K562 (cell line): ENCODE data around the gene NIPSNAP2. TPM values are rescaled to one million over a fixed set of nuclear protein-coding genes. Genes with fewer than 3 reads are reported as not detected.
A peak's percentile ranks its signal among the peaks of the same experiment; 100 is the strongest.

Experiments used
- ATAC-seq: fragments of 200-7000 bp; cut with Tn5 transposase; 3 replicates; pipeline ENCODE4 v1.9.1; 2020; ENCODE audit warnings: moderate library complexity
- BruUV-seq: library from RNA; stranded (reverse); fragments of 400-500 nt; replicated peaks from 2 replicates; lab custom pipeline; 2021; lab: Mats Ljungman, UMichigan
- CTCF ChIA-PET: fragments of 300-600 bp; formaldehyde crosslinking; extraction: SDS; loops from one replicate; lab custom pipeline; 2021; ENCODE audit warnings: low intra/inter-chr PET ratio; lab: Yijun Ruan, JAX
- POLR2A ChIA-PET: fragments of 300-600, 350-650 bp; sonication (Branson Sonifier 250); formaldehyde crosslinking; extraction: SDS; loops from one replicate; lab custom pipeline; 2021; ENCODE audit warnings: antibody characterized with exemption, inconsistent platforms; lab: Yijun Ruan, JAX
- DNase-seq, 4 experiments: peaks; one replicate each; pipeline versions ENCODE4 v3.0.0 to v3.0.0-alpha.2; 2011 to 2018; ENCODE audit warnings: low spot score in 3 of 4, mixed read lengths in 3 of 4; ENCODE audit errors: extremely low read depth in 1 of 4
- FAIRE-seq: peaks from 2 replicates; lab custom pipeline; 2011; peaks lifted over from hg19 to GRCh38; lab: Jason Lieb, UNC
- H2AFZ ChIP-seq: 2 replicates; pipeline ENCODE4 v1.6.0; 2011; ENCODE audit warnings: low read depth, low read length, control low read depth, inconsistent platforms
- H3K27ac ChIP-seq: fragments of 200-600 bp; 3 replicates; pipeline ENCODE4 v1.8.0; 2011; ENCODE audit warnings: low read depth, mild to moderate bottlenecking, control low read depth, inconsistent platforms, low read length, moderate library complexity, mixed read lengths; ENCODE audit errors: extremely low read depth
- H3K27me3 ChIP-seq, 2 experiments: fragments of 300-600 bp in 1 of 2; 2 replicates in 1 of 2; 3 replicates in 1 of 2; pipeline versions ENCODE4 v1.6.0 to v1.8.0; 2011; ENCODE audit warnings: inconsistent platforms in 2 of 2, low read length in 2 of 2, mild to moderate bottlenecking in 1 of 2, mixed read lengths in 1 of 2, moderate library complexity in 1 of 2; ENCODE audit not compliant: control insufficient read depth in 2 of 2, insufficient read depth in 2 of 2
- H3K36me3 ChIP-seq: fragments of 300-600 bp; 3 replicates; pipeline ENCODE4 v1.8.0; 2011; ENCODE audit warnings: mild to moderate bottlenecking, low read length, inconsistent platforms; ENCODE audit not compliant: control insufficient read depth, insufficient read depth
- H3K4me1 ChIP-seq, 2 experiments: fragments of 200-600 bp in 1 of 2; replicated peaks in 1 of 2; 2 replicates in 1 of 2; 3 replicates in 1 of 2; pipeline versions ENCODE4 v1.5.1 to v1.8.0; 2011; ENCODE audit warnings: inconsistent platforms in 2 of 2, low read length in 2 of 2, mild to moderate bottlenecking in 1 of 2, mixed read lengths in 1 of 2, moderate library complexity in 1 of 2; ENCODE audit not compliant: control insufficient read depth in 2 of 2, insufficient read depth in 2 of 2
- H3K4me2 ChIP-seq: 2 replicates; pipeline ENCODE4 v1.6.1; 2011; ENCODE audit warnings: low read length, control low read depth, inconsistent platforms, mixed read lengths; ENCODE audit not compliant: insufficient read depth
- H3K4me3 ChIP-seq: fragments of 200-600 bp; sonication (generic), shearing (Covaris generic); 2 replicates; pipeline ENCODE4 v1.5.1; 2016; ENCODE audit warnings: control low read depth, inconsistent platforms
- H3K79me2 ChIP-seq: fragments of 200-600 bp; 3 replicates; pipeline ENCODE4 v1.8.0; 2011; ENCODE audit warnings: low read length, inconsistent platforms; ENCODE audit not compliant: control insufficient read depth, insufficient read depth
- H3K9ac ChIP-seq, 2 experiments: 2 replicates each; pipeline versions ENCODE4 v1.6.0 to v1.6.1; 2011; ENCODE audit warnings: low read depth in 2 of 2, low read length in 2 of 2, control low read depth in 1 of 2, inconsistent platforms in 1 of 2, mild to moderate bottlenecking in 1 of 2, mixed read lengths in 1 of 2; ENCODE audit not compliant: insufficient read depth in 1 of 2
- H3K9me1 ChIP-seq: one replicate; pipeline ENCODE4 v1.6.0; 2011; ENCODE audit warnings: inconsistent platforms, mild to moderate bottlenecking, low read length, moderate library complexity; ENCODE audit not compliant: control insufficient read depth, insufficient read depth
- H3K9me3 ChIP-seq: replicated peaks from 2 replicates; pipeline ENCODE4 v1.5.1; 2011; ENCODE audit warnings: low read depth, low read length, inconsistent platforms; ENCODE audit not compliant: control insufficient read depth, insufficient read depth
- H4K20me1 ChIP-seq: replicated peaks from 2 replicates; pipeline ENCODE4 v1.6.1; 2011; ENCODE audit warnings: low read length, inconsistent platforms, mixed read lengths; ENCODE audit not compliant: control insufficient read depth, insufficient read depth
- CHD2 ChIP-seq: IDR thresholded peaks from 2 replicates; pipeline ENCODE4 v1.6.1; 2011; ENCODE audit warnings: low read depth, low read length
- ELF1 ChIP-seq: fragments of 200-800 bp; sonication (Bioruptor generic); IDR thresholded peaks from 2 replicates; pipeline ENCODE4 v1.6.1; 2016; ENCODE audit warnings: missing genetic modification characterization, missing compliant biosample characterization
- HDAC8 ChIP-seq: fragments of 450-650 bp; IDR thresholded peaks from 2 replicates; pipeline ENCODE4 v1.6.1; 2016; ENCODE audit warnings: mild to moderate bottlenecking, missing genetic modification characterization, moderate library complexity, missing compliant biosample characterization
- KLF13 ChIP-seq: fragments of 450-650 bp; IDR thresholded peaks from 2 replicates; pipeline ENCODE4 v1.6.1; 2016; ENCODE audit warnings: missing genetic modification characterization, low read depth, mild to moderate bottlenecking, missing compliant biosample characterization, moderate library complexity, borderline replicate concordance
- MTA2 ChIP-seq: fragments of 450-650 bp; IDR thresholded peaks from 2 replicates; pipeline ENCODE4 v1.6.1; 2016; ENCODE audit warnings: low read depth
- PURB ChIP-seq: sonication (generic); formaldehyde crosslinking; IDR thresholded peaks from 2 replicates; pipeline ENCODE4 v1.9.0; 2021; ENCODE audit warnings: low read depth, mild to moderate bottlenecking, missing genetic modification reagents
- SNIP1 ChIP-seq: fragments of 450-650 bp; IDR thresholded peaks from 2 replicates; pipeline ENCODE4 v1.7.1; 2017; ENCODE audit warnings: low read depth, mild to moderate bottlenecking
- SP1 ChIP-seq: sonication (generic); formaldehyde crosslinking; IDR thresholded peaks from 2 replicates; pipeline ENCODE4 v1.8.1; 2022; ENCODE audit warnings: mild to moderate bottlenecking, missing genetic modification reagents
- ZNF146 ChIP-seq: IDR thresholded peaks from one replicate; pipeline ENCODE4 v1.6.1; 2018; ENCODE audit warnings: missing compliant biosample characterization; ENCODE audit not compliant: unreplicated experiment
- ZNF184 ChIP-seq: sonication (generic); formaldehyde crosslinking; IDR thresholded peaks from 2 replicates; pipeline ENCODE4 v1.5.0; 2020; ENCODE audit warnings: missing genetic modification reagents
- ZNF316 ChIP-seq: fragments of 450-650 bp; IDR thresholded peaks from 2 replicates; pipeline ENCODE4 v1.6.1; 2016
- WGBS: fragments of 100-300 bp; shearing (Covaris generic); methylation state at CpG from one replicate; pipeline ENCODE4 v1.1.6; 2016; ENCODE audit warnings: low coverage, mixed read lengths; ENCODE audit not compliant: insufficient coverage; ENCODE audit errors: missing lambda C conversion rate; 5-methylcytosine and 5-hydroxymethylcytosine counted together
- in situ Hi-C: fragments of 300-500 bp; cut with MboI; formaldehyde crosslinking; loops from 4 replicates; pipeline ENCODE4 v1.15.0; 2018; ENCODE audit warnings: inconsistent platforms, mixed read lengths
- intact Hi-C: fragments of 100-400 bp; cut with micrococcal nuclease; formaldehyde crosslinking; loops from 2 replicates; pipeline ENCODE4 v1.14.2; 2022
- polyA plus RNA-seq, 8 experiments: library from polyadenylated mRNA; depleted of rRNA in 4 of 8; stranded (reverse) in 5 of 8; unstranded in 3 of 8; fragments of >200 nt; fragmentation: Nextera tagmentation in 2 of 8; fragmentation: Illumina TruSeq in 1 of 8; extraction: Ambion mirVana in 2 of 8; extraction: Trizol in 1 of 8; gene quantifications; 2 replicates each; pipeline versions ENCODE4 v1.2.1 to v1.2.3, GENCODE V29; 2011 to 2014; ENCODE audit warnings: inconsistent platforms in 1 of 8, missing spikeins in 1 of 8
- total RNA-seq, 7 experiments: library from RNA; depleted of rRNA in 6 of 7; stranded (reverse); fragments of >200 nt in 6 of 7; fragmentation: Illumina TruSeq in 2 of 7; extraction: Trizol in 2 of 7; gene quantifications; 2 replicates each; pipeline versions ENCODE4 v1.2.1 to v1.2.3, GENCODE V29; 2011 to 2021; ENCODE audit warnings: low replicate concordance in 1 of 7
- TF ChIP-seq, protein P1 (sequence below): IDR thresholded peaks from 2 replicates; pipeline ENCODE4 v1.6.1; 2011; ENCODE audit warnings: borderline replicate concordance, low read depth, mild to moderate bottlenecking, moderate library complexity, low read length; ENCODE audit not compliant: insufficient read depth, poor library complexity, severe bottlenecking
- TF ChIP-seq, protein P2 (sequence below): fragments of 150-350 bp; conservative IDR thresholded peaks from 2 replicates; pipeline ENCODE4 v1.6.1; 2014; ENCODE audit warnings: low read length

NIPSNAP2 gene
- total and polyA plus RNA-seq, 9 of the 15 experiments (the other 6 are each of a cell fraction or from before 2014, with no cell fraction given), result 24.9 to 107 (median 53.0) TPM

DNA sequence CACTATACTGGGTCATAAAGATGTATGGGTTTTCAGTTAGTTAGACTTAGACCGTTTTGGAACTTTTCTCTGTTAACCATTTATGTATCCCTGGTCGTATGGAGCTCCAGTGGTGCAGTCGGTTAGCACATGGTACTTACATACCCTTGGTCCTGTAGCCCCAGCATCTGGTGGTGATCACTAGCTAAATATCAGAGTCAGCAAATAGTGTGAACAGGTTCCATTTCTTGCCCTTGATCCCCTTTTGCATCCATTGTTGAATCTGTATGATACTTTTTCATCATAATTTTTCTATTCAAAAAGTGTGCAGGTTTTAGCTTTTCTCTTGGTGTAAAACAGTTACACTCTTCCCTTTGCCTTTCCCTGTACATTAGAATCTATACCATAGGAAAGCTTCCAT is 15.9 kb downstream of the NIPSNAP2 start:
- POLR2A ChIA-PET, result interaction anchor here (1.6 kb wide), 1 partner anchor 9 kb away, joined by 7 read pairs; no protein-coding TSS in a partner anchor
- H3K9ac ChIP-seq, result no peak overlapping the region
- no peak overlapping the region for H3K4me2 ChIP-seq
- H4K20me1 ChIP-seq, result no peaks in the 10 kb centered on the region; the same call in 1 of the 2 replicates
- TF ChIP-seq ZNF316, result peak; percentile 52; the same call in 1 of the 2 replicates
- no peak for TF ChIP-seq ZNF146 (CRISPR knock-in tag)
- no TSS peak for BruUV-seq
- 80% methylated on average over 3 of the region's 3 CpGs for WGBS
- ATAC-seq (no peak), FAIRE-seq (no peak), DNase-seq (no peak)
- intact Hi-C loops, result no loop called here
- peaks cover 6% of the 10 kb centered on the region; the same call in 1 of the 3 replicates for H3K79me2 ChIP-seq
- no peaks in the 10 kb centered on the region for H3K9me1 ChIP-seq
- H3K4me1 ChIP-seq, result no peaks in the 10 kb centered on the region
- no peak overlapping the region for H3K4me3 ChIP-seq
- H3K27me3 ChIP-seq, result no peaks in the 10 kb centered on the region
- H3K9me3 ChIP-seq, result no peaks in the 10 kb centered on the region
- H3K36me3 ChIP-seq, result peaks cover 68% of the 10 kb centered on the region
- in situ Hi-C loops, result no loop called here
- H2AFZ ChIP-seq, result no peak overlapping the region
- CTCF ChIA-PET, result no interaction called here
- no peak overlapping the region for H3K27ac ChIP-seq

DNA sequence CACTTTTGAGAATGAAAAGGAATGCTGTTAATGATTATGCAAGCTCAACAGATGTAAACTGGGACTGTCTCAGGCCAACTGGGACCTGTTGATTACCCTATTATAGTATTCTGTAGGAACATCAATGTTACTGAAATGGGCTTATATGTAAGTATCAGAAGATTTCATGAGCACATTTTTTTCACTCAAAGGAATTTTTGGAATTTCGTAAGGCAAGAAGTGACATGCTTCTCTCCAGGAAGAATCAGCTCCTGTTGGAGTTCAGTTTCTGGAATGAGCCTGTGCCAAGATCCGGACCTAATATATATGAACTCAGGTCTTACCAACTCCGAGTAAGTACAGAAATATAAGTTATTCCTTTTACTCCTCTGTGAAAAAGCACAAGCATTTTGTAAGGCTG is 19.2 kb downstream of the NIPSNAP2 start:
- intact Hi-C loops, result no loop called here
- TF ChIP-seq SP1 (CRISPR knock-in tag), result no peak
- no peak for TF ChIP-seq ZNF184 (CRISPR knock-in tag)
- no peak for TF ChIP-seq PURB (CRISPR knock-in tag)
- TF ChIP-seq MTA2, result no peak
- TF ChIP-seq, protein P1, sequence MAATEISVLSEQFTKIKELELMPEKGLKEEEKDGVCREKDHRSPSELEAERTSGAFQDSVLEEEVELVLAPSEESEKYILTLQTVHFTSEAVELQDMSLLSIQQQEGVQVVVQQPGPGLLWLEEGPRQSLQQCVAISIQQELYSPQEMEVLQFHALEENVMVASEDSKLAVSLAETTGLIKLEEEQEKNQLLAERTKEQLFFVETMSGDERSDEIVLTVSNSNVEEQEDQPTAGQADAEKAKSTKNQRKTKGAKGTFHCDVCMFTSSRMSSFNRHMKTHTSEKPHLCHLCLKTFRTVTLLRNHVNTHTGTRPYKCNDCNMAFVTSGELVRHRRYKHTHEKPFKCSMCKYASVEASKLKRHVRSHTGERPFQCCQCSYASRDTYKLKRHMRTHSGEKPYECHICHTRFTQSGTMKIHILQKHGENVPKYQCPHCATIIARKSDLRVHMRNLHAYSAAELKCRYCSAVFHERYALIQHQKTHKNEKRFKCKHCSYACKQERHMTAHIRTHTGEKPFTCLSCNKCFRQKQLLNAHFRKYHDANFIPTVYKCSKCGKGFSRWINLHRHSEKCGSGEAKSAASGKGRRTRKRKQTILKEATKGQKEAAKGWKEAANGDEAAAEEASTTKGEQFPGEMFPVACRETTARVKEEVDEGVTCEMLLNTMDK, result no peak
- TF ChIP-seq ELF1 (tag), result no peak
- TF ChIP-seq HDAC8, result no peak
- TF ChIP-seq CHD2, result no peak
- TF ChIP-seq, protein P2, sequence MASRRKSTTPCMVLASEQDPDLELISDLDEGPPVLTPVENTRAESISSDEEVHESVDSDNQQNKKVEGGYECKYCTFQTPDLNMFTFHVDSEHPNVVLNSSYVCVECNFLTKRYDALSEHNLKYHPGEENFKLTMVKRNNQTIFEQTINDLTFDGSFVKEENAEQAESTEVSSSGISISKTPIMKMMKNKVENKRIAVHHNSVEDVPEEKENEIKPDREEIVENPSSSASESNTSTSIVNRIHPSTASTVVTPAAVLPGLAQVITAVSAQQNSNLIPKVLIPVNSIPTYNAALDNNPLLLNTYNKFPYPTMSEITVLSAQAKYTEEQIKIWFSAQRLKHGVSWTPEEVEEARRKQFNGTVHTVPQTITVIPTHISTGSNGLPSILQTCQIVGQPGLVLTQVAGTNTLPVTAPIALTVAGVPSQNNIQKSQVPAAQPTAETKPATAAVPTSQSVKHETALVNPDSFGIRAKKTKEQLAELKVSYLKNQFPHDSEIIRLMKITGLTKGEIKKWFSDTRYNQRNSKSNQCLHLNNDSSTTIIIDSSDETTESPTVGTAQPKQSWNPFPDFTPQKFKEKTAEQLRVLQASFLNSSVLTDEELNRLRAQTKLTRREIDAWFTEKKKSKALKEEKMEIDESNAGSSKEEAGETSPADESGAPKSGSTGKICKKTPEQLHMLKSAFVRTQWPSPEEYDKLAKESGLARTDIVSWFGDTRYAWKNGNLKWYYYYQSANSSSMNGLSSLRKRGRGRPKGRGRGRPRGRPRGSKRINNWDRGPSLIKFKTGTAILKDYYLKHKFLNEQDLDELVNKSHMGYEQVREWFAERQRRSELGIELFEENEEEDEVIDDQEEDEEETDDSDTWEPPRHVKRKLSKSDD, result no peak
- no peak for TF ChIP-seq SNIP1
- no peak for TF ChIP-seq KLF13 (tag)
- Histone ChIP-seq H3K36me3 (peaks cover 75% of the 10 kb centered on the region), H3K4me2 (no peak overlapping the region), H3K27me3 (no peaks in the 10 kb centered on the region), H3K4me1 (no peaks in the 10 kb centered on the region), H3K79me2 (no peaks in the 10 kb centered on the region), H2AFZ (no peak overlapping the region), H3K9me3 (no peaks in the 10 kb centered on the region), H4K20me1 (no peaks in the 10 kb centered on the region; the same call in 1 of the 2 replicates), H3K4me3 (no peak overlapping the region), H3K9ac (no peak overlapping the region), H3K9me1 (no peaks in the 10 kb centered on the region), H3K27ac (no peak overlapping the region)
- BruUV-seq, result no TSS peak
- DNase-seq (no peak), ATAC-seq (no peak), FAIRE-seq (no peak)
- WGBS, result 91% methylated on average over 3 of the region's 3 CpGs
- POLR2A ChIA-PET, result no interaction called here
- in situ Hi-C loops, result no loop called here
- CTCF ChIA-PET, result no interaction called here
